ENCODE results near the gene KIF3B. TPM values are rescaled to one million over a fixed set of nuclear protein-coding genes. Genes with fewer than 3 reads are reported as not detected.
"Not testable (repeated sequence)": the region's sequence is repeated elsewhere in the genome, so short reads cannot be mapped to it uniquely, and the experiment has no call there.

KIF3B gene
- total RNA-seq, 2 experiments from 2014 or later: 25.4 to 25.7 TPM

GRCh38 chr20:32378461-32378860 is 101.0 kb downstream of the KIF3B start:
- H3K4me1 Mint-ChIP-seq (ENCODE audit: low read depth): peaks cover 4% of the 10 kb centered on the region
- no peak for DNase-seq
- intact Hi-C loops (cut with micrococcal nuclease): no loop called here
- CTCF ChIA-PET: interaction anchor here (0.7 to 1.2 kb wide), 2 partner anchors 17 to 61 kb away, joined by 3 read pairs; no protein-coding TSS in a partner anchor
- no peak for ATAC-seq
- H3K4me3 Mint-ChIP-seq: no peak overlapping the region
- H3K9me3 Mint-ChIP-seq: no peaks in the 10 kb centered on the region
- TF ChIP-seq, protein P1, sequence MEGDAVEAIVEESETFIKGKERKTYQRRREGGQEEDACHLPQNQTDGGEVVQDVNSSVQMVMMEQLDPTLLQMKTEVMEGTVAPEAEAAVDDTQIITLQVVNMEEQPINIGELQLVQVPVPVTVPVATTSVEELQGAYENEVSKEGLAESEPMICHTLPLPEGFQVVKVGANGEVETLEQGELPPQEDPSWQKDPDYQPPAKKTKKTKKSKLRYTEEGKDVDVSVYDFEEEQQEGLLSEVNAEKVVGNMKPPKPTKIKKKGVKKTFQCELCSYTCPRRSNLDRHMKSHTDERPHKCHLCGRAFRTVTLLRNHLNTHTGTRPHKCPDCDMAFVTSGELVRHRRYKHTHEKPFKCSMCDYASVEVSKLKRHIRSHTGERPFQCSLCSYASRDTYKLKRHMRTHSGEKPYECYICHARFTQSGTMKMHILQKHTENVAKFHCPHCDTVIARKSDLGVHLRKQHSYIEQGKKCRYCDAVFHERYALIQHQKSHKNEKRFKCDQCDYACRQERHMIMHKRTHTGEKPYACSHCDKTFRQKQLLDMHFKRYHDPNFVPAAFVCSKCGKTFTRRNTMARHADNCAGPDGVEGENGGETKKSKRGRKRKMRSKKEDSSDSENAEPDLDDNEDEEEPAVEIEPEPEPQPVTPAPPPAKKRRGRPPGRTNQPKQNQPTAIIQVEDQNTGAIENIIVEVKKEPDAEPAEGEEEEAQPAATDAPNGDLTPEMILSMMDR (IDR thresholded peaks at IDR 0.05): no peak
- H3K36me3 Mint-ChIP-seq (ENCODE audit: low read depth): peaks cover 28% of the 10 kb centered on the region
- POLR2A ChIA-PET: interaction anchor here (0.6 to 1.8 kb wide), 6 partner anchors 9 to 105 kb away, joined by 3 to 6 read pairs (median 4); no protein-coding TSS in a partner anchor
- H3K27me3 Mint-ChIP-seq: no peaks in the 10 kb centered on the region
- H3K27ac Mint-ChIP-seq: peak overlapping the region; percentile 17

DNA sequence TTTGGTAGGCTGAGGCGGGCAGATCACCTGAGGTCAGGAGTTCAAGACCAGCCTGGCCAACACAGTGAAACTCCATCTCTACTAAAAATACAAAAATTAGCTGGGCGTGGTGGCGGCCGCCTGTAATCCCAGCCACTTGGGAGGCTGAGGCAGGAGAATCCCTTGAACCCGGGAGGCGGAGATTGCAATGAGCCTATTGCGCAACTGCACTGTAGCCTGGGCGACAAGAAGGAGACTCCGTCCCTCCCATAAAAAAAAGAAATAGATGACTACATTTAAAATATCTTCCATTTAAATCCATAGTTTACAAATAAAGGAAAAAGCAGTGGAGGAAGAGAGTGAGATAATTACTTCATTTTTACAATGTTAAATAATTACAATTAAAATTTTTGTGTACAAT is 102.6 kb downstream of the KIF3B start:
- H3K9me3 Mint-ChIP-seq; DNase-seq; H3K27ac Mint-ChIP-seq; ATAC-seq; H3K4me3 Mint-ChIP-seq; intact Hi-C loops (cut with micrococcal nuclease); H3K27me3 Mint-ChIP-seq: not testable (repeated sequence)
- Mint-ChIP-seq H3K36me3 (ENCODE audit: low read depth) (peaks cover 28% of the 10 kb centered on the region), H3K4me1 (ENCODE audit: low read depth) (peaks cover 17% of the 10 kb centered on the region)
- ChIA-PET POLR2A (interaction anchor here (0.6 to 1.2 kb wide), 2 partner anchors 23 to 181 kb away, joined by 3 read pairs; no protein-coding TSS in a partner anchor), CTCF (interaction anchor here (1.0 kb wide), 1 partner anchor 9 kb away, joined by 4 read pairs; no protein-coding TSS in a partner anchor)

GRCh38 chr20:32380745-32381144 is 103.3 kb downstream of the KIF3B start:
- intact Hi-C loops (cut with micrococcal nuclease): no loop called here
- ChIA-PET POLR2A (interaction anchor here (0.6 to 1.1 kb wide), 4 partner anchors 10 to 181 kb away, joined by 3 to 4 read pairs (median 3); no protein-coding TSS in a partner anchor), CTCF (interaction anchor here (1.0 kb wide), 1 partner anchor 10 kb away, joined by 4 read pairs; no protein-coding TSS in a partner anchor)
- Mint-ChIP-seq H3K9me3 (no peaks in the 10 kb centered on the region), H3K4me3 (no peak overlapping the region), H3K27ac (no peak overlapping the region), H3K27me3 (no peaks in the 10 kb centered on the region), H3K4me1 (ENCODE audit: low read depth) (peaks cover 24% of the 10 kb centered on the region), H3K36me3 (ENCODE audit: low read depth) (peaks cover 30% of the 10 kb centered on the region)
- no peak for DNase-seq
- TF ChIP-seq, protein P1 (IDR thresholded peaks at IDR 0.05): no peak
- ATAC-seq: no peak

DNA sequence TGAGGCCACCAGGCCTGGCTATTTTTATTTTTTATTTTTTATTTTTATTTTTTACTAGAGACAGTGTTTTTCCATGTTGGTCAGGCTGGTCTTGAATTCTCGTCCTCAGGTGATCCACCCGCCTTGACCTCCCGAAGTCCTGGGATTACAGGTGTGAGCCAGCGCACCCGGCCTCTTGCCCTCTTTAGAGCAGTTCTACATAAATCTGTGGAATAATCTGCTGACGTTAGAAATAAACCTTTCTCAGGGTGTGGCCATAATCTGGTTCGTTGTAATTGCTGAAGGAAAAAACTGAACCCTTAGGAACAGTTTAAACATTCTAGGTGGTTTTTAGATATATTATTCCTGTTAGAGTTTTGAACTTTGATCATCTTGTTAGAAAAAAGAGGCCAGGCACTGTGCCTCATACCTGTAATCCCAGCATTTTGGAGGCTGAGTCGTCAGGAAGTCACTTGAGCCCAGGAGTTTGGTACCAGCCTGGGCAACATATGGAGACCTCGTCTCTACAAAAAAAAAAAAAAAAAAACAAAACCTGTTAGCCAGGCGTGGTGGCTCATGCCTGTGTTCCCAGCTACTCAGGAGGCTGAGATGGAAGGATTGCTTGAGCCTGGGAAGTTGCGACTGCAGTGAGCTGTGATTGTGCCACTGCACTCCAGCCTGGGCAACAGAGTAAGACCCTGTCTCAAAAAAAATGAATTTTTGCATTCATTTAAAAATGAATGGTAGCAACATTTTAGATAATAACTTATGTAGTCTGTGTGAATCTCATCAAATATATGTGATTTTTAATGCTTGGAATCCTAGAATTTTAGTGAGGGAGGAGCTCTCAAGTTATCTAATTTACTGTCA is 104.9 kb downstream of the KIF3B start:
- POLR2A ChIA-PET: interaction anchor here (1.0 kb wide), 1 partner anchor 22 kb away, joined by 3 read pairs; no protein-coding TSS in a partner anchor

DNA sequence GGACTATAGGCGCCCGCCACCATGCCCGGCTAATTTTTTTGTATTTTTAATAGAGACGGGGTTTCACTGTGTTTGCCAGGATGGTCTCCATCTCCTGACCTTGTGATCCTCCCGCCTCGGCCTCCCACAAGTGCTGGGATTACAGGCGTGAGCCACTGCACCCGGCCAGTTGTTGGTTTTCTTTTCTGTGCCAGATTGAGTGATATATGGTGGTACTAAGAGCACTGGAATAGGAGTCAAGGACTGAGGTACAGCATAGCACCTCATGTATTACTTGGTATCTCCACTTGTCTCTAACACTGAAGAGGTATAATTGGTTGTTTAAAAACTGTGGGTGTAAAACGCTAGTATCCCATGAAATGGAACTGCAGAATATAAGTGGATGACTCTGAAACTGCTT is 106.0 kb downstream of the KIF3B start:
- H3K27me3 Mint-ChIP-seq; H3K27ac Mint-ChIP-seq; H3K4me3 Mint-ChIP-seq; CTCF ChIA-PET; intact Hi-C loops (cut with micrococcal nuclease); POLR2A ChIA-PET; ATAC-seq; DNase-seq; H3K9me3 Mint-ChIP-seq: not testable (repeated sequence)
- Mint-ChIP-seq H3K36me3 (ENCODE audit: low read depth) (peaks cover 29% of the 10 kb centered on the region), H3K4me1 (ENCODE audit: low read depth) (peaks cover 43% of the 10 kb centered on the region)

More for the DNA sequence above, 104.9 kb downstream of the KIF3B start:
- TF ChIP-seq, protein P1 (IDR thresholded peaks at IDR 0.05): no peak
- Mint-ChIP-seq H3K27me3 (no peaks in the 10 kb centered on the region), H3K4me1 (ENCODE audit: low read depth) (peaks cover 38% of the 10 kb centered on the region), H3K36me3 (ENCODE audit: low read depth) (peaks cover 33% of the 10 kb centered on the region), H3K27ac (no peak overlapping the region), H3K4me3 (no peak overlapping the region), H3K9me3 (no peaks in the 10 kb centered on the region)
- intact Hi-C loops (cut with micrococcal nuclease): no loop called here
- ATAC-seq (no peak), DNase-seq (no peak)
- CTCF ChIA-PET: no interaction called here

Other genes starting within 250 kb of the KIF3B start
- not detected for gene HCK, start 225.4 kb upstream of the KIF3B start, total RNA-seq
- 10 to 100 TPM; 36.5 to 39.5 TPM for gene TM9SF4, start 167.9 kb upstream of the KIF3B start, total RNA-seq
- 10 to 100 TPM; 70.6 to 71.5 TPM for gene PLAGL2, start 69.9 kb upstream of the KIF3B start, total RNA-seq
- 10 to 100 TPM; 43.7 to 46.2 TPM for gene POFUT1, start 69.8 kb upstream of the KIF3B start, total RNA-seq
- gene ASXL1, start 80.7 kb downstream of the KIF3B start, total RNA-seq: 100 to 1,000 TPM; 129 to 137 TPM